Endothelial cell of umbilical vein (primary cell): ENCODE measurements around the gene ABCB6. TPM values are rescaled to one million over a fixed set of nuclear protein-coding genes. Genes with fewer than 3 reads are reported as not detected.

Source experiments
- BruUV-seq: library from RNA; stranded (reverse); fragments of 400-500 nt; replicated peaks from 2 replicates; lab custom pipeline; 2021; lab: Mats Ljungman, UMichigan
- CTCF ChIA-PET: fragments of 300-600, 350-600 bp; sonication (Branson Sonifier 250); formaldehyde crosslinking; loops from one replicate; lab custom pipeline; 2021; ENCODE audit warnings: antibody characterized with exemption, inconsistent platforms; lab: Charles Lee
- POLR2A ChIA-PET: fragments of 300-600, 350-600 bp; sonication (Branson Sonifier 250); formaldehyde crosslinking; loops from one replicate; lab custom pipeline; 2021; ENCODE audit warnings: antibody characterized with exemption, inconsistent platforms; lab: Charles Lee
- DNase-seq: peaks from one replicate; pipeline ENCODE4 v3.0.0-alpha.2; 2011; ENCODE audit warnings: low read depth, low spot score
- FAIRE-seq: peaks from 2 replicates; lab custom pipeline; 2011; peaks lifted over from hg19 to GRCh38; lab: Jason Lieb, UNC
- H2AFZ ChIP-seq: 2 replicates; pipeline ENCODE4 v1.6.0; 2012; ENCODE audit warnings: low read depth, low read length, control low read depth, inconsistent platforms
- H3K27ac ChIP-seq: 2 replicates; pipeline ENCODE4 v1.5.1; 2011; ENCODE audit warnings: low read depth, mild to moderate bottlenecking, control low read depth, low read length, moderate library complexity; ENCODE audit not compliant: insufficient read depth
- H3K27me3 ChIP-seq, 2 experiments: 2 replicates each; pipeline versions ENCODE4 v1.6.0 to v1.6.1; 2011; ENCODE audit warnings: low read length in 2 of 2, mixed read lengths in 1 of 2; ENCODE audit not compliant: control insufficient read depth in 2 of 2, insufficient read depth in 2 of 2
- H3K36me3 ChIP-seq, 2 experiments: 2 replicates in 1 of 2; 3 replicates in 1 of 2; pipeline ENCODE4 v1.5.1; 2011; ENCODE audit warnings: low read length in 2 of 2, mild to moderate bottlenecking in 1 of 2, moderate library complexity in 1 of 2; ENCODE audit not compliant: control insufficient read depth in 2 of 2, insufficient read depth in 2 of 2; ENCODE audit errors: extremely low read depth in 1 of 2
- H3K4me1 ChIP-seq: 3 replicates; pipeline ENCODE4 v1.5.1; 2011; ENCODE audit warnings: mild to moderate bottlenecking, low read length; ENCODE audit not compliant: control insufficient read depth, insufficient read depth; ENCODE audit errors: extremely low read depth
- H3K4me2 ChIP-seq: 2 replicates; pipeline ENCODE4 v1.6.1; 2011; ENCODE audit warnings: low read length, control low read depth, mixed read lengths; ENCODE audit not compliant: insufficient read depth
- H3K4me3 ChIP-seq, 3 experiments: fragments of 200-600 bp in 1 of 3; sonication (generic), shearing (Covaris generic) in 1 of 3; replicated peaks in 1 of 3; 2 replicates each; pipeline ENCODE4 v1.5.1; 2011 to 2016; ENCODE audit warnings: control low read depth in 3 of 3, low read length in 3 of 3, mild to moderate bottlenecking in 2 of 3, inconsistent platforms in 1 of 3, low read depth in 1 of 3, moderate library complexity in 1 of 3; ENCODE audit not compliant: insufficient read depth in 1 of 3
- H3K79me2 ChIP-seq: 2 replicates; pipeline ENCODE4 v1.6.0; 2012; ENCODE audit warnings: low read length, inconsistent platforms; ENCODE audit not compliant: control insufficient read depth, insufficient read depth
- H3K9ac ChIP-seq: replicated peaks from 2 replicates; pipeline ENCODE3; 2011; ENCODE audit warnings: low read length, control low read depth; ENCODE audit not compliant: insufficient read depth; ENCODE audit errors: extremely low read depth
- H3K9me1 ChIP-seq: replicated peaks from 3 replicates; pipeline ENCODE4 v1.6.0; 2011; ENCODE audit warnings: mild to moderate bottlenecking, low read length; ENCODE audit not compliant: control insufficient read depth, insufficient read depth; ENCODE audit errors: extremely low read depth
- H3K9me3 ChIP-seq: replicated peaks from 2 replicates; pipeline ENCODE4 v1.5.1; 2012; ENCODE audit warnings: low read length, inconsistent platforms; ENCODE audit not compliant: control insufficient read depth, insufficient read depth
- H4K20me1 ChIP-seq: replicated peaks from 2 replicates; pipeline ENCODE3; 2011; ENCODE audit warnings: mild to moderate bottlenecking, low read length; ENCODE audit not compliant: control insufficient read depth, insufficient read depth; ENCODE audit errors: extremely low read depth
- CTCF ChIP-seq, 2 donors: IDR thresholded peaks; 1 replicate in 1 of 2; 2 replicates in 1 of 2; pipeline ENCODE4 v1.5.1; 2011; ENCODE audit warnings: low read length in 2 of 2, mild to moderate bottlenecking in 2 of 2, moderate library complexity in 2 of 2, control low read depth in 1 of 2, inconsistent platforms in 1 of 2, low read depth in 1 of 2; ENCODE audit not compliant: insufficient read depth in 1 of 2; ENCODE audit errors: extremely low read depth in 1 of 2
- EZH2 ChIP-seq: IDR thresholded peaks from 2 replicates; pipeline ENCODE4 v1.6.1; 2012; ENCODE audit warnings: borderline replicate concordance, low read depth, mild to moderate bottlenecking, moderate library complexity, low read length, inconsistent platforms; ENCODE audit not compliant: severe bottlenecking
- FOS ChIP-seq: IDR thresholded peaks from 2 replicates; pipeline ENCODE4 v1.6.1; 2011; ENCODE audit warnings: mild to moderate bottlenecking, low read length, moderate library complexity, borderline replicate concordance; ENCODE audit not compliant: insufficient read depth
- GATA2 ChIP-seq: IDR thresholded peaks from 2 replicates; pipeline ENCODE4 v1.7.0; 2011; ENCODE audit warnings: low read depth, mild to moderate bottlenecking, moderate library complexity, mixed read lengths, low read length; ENCODE audit not compliant: insufficient read length, insufficient read depth
- JUN ChIP-seq: IDR thresholded peaks from 2 replicates; pipeline ENCODE4 v1.6.1; 2011; ENCODE audit warnings: borderline replicate concordance, low read depth; ENCODE audit not compliant: insufficient read length, insufficient read depth
- MAX ChIP-seq: IDR thresholded peaks from 2 replicates; pipeline ENCODE4 v1.6.1; 2011; ENCODE audit not compliant: insufficient read depth, insufficient read length
- MYC ChIP-seq: IDR thresholded peaks from one replicate; pipeline ENCODE4 v1.6.1; 2011; ENCODE audit warnings: mild to moderate bottlenecking, low read depth, low read length
- POLR2A ChIP-seq: IDR thresholded peaks from 2 replicates; pipeline ENCODE4 v1.6.1; 2012; ENCODE audit warnings: low read depth, mild to moderate bottlenecking, control low read depth, low read length
- POLR2AphosphoS5 ChIP-seq: IDR thresholded peaks from 2 replicates; pipeline ENCODE4 v1.6.1; 2012; ENCODE audit warnings: low read depth, mild to moderate bottlenecking, control low read depth, low read length, moderate library complexity; ENCODE audit not compliant: insufficient read depth
- dilution Hi-C: fragments of 300-500 bp; cut with MboI; formaldehyde crosslinking; loops from one replicate; pipeline ENCODE4 v1.15.0; 2019; ENCODE audit warnings: low sequenced_read_pairs; ENCODE audit not compliant: extremely low pct_ligation_motif_present
- intact Hi-C: fragments of 100-400 bp; cut with micrococcal nuclease; formaldehyde crosslinking; loops from one replicate; pipeline ENCODE4 v1.10.0; 2022
- polyA plus RNA-seq, 4 experiments: library from polyadenylated mRNA; depleted of rRNA in 3 of 4; stranded (reverse) in 3 of 4; unstranded in 1 of 4; fragments of >200 nt; gene quantifications; 2 replicates each; pipeline versions ENCODE4 v1.2.1 to v1.2.3, GENCODE V29; 2011 to 2012; ENCODE audit warnings: missing spikeins in 1 of 4
- total RNA-seq: library from RNA; stranded (reverse); gene quantifications from 2 replicates; pipeline ENCODE4 v1.2.3, GENCODE V29; 2021

The ABCB6 gene
- total and polyA plus RNA-seq, 2 donors (not counting 3 experiments of a cell fraction or from before 2014, with no cell fraction given): 25.7 to 32.5 TPM

GRCh38 chr2:219266886-219267285 lies 48.1 kb upstream of the ABCB6 start:
- FAIRE-seq: no peak
- dilution Hi-C loops: no loop called here
- Histone ChIP-seq H4K20me1 (no peaks in the 10 kb centered on the region), H3K4me1 (no peaks in the 10 kb centered on the region), H3K9me1 (no peaks in the 10 kb centered on the region), H3K27ac (no peak overlapping the region), H3K4me2 (no peak overlapping the region), H3K4me3 (no peak overlapping the region), H3K27me3 (peaks cover 8 to 10% of the 10 kb centered on the region in 2 experiments), H3K9ac (no peak overlapping the region), H3K9me3 (no peaks in the 10 kb centered on the region), H2AFZ (no peak overlapping the region), H3K36me3 (no peaks in the 10 kb centered on the region), H3K79me2 (no peaks in the 10 kb centered on the region)
- BruUV-seq: no TSS peak
- ChIA-PET CTCF (interaction anchor here (0.7 to 2.8 kb wide), 2 partner anchors 11 to 28 kb away, joined by 3 to 8 read pairs; no protein-coding TSS in a partner anchor), POLR2A (no interaction called here)
- no peak for DNase-seq
- intact Hi-C loops: no loop called here
- TF ChIP-seq JUN (no peak), MYC (no peak)

GRCh38 chr2:219266232-219266631 lies 47.5 kb upstream of the ABCB6 start:
- Histone ChIP-seq H4K20me1 (no peaks in the 10 kb centered on the region), H2AFZ (no peak overlapping the region), H3K27me3 (peaks cover 13 to 14% of the 10 kb centered on the region in 2 experiments), H3K9ac (no peak overlapping the region), H3K79me2 (no peaks in the 10 kb centered on the region), H3K27ac (no peak overlapping the region), H3K36me3 (no peaks in the 10 kb centered on the region), H3K9me3 (no peaks in the 10 kb centered on the region), H3K4me2 (no peak overlapping the region), H3K4me1 (no peaks in the 10 kb centered on the region), H3K4me3 (no peak overlapping the region), H3K9me1 (no peaks in the 10 kb centered on the region)
- FAIRE-seq: no peak
- TF ChIP-seq EZH2 (no peak), GATA2 (no peak), FOS (no peak), POLR2AphosphoS5 (no peak), JUN (no peak), MAX (no peak), CTCF (IDR thresholded peaks at IDR 0.05; ENCODE audit: extremely low read depth in 1 of 2, insufficient read depth in 1 of 2, low read depth in 1 of 2, low read length in 2 of 2) (no peak), MYC (no peak), POLR2A (no peak)
- no peak for DNase-seq
- BruUV-seq: no TSS peak
- intact Hi-C loops: no loop called here
- ChIA-PET POLR2A (no interaction called here), CTCF (interaction anchor here (1.5 to 2.8 kb wide), 2 partner anchors 12 to 29 kb away, joined by 5 to 8 read pairs; no protein-coding TSS in a partner anchor)
- dilution Hi-C loops: no loop called here
